Measurements from ENCODE around the gene LEUTX.
"Not testable (repeated sequence)": the region's sequence is repeated elsewhere in the genome, so short reads cannot be mapped to it uniquely, and the experiment has no call there.

Gene LEUTX

GRCh38 chr19:39768786-39769185 is 9.9 kb upstream of the LEUTX start:
- no peak for DNase-seq (ENCODE audit: low read depth in 2 of 2, low spot score in 1 of 2)

- DNase-seq (ENCODE audit: low read depth in 2 of 2, low spot score in 1 of 2): no peak
Measured at GRCh38 chr19:39780894-39781293, 2.2 kb downstream of the LEUTX start.

- DNase-seq (ENCODE audit: low read depth in 2 of 2, low spot score in 1 of 2): no peak
Measured at GRCh38 chr19:39788244-39788643, 9.6 kb downstream of the LEUTX start.

- DNase-seq (ENCODE audit: low read depth in 2 of 2, low spot score in 1 of 2): peak; percentile 36 to 57
Measured at GRCh38 chr19:39792999-39793546, 14.4 kb downstream of the LEUTX start.

- DNase-seq (ENCODE audit: low read depth in 2 of 2, low spot score in 1 of 2): no peak
Measured at GRCh38 chr19:39795001-39795400, 16.3 kb downstream of the LEUTX start.

GRCh38 chr19:39796000-39796498 is 17.4 kb downstream of the LEUTX start:
- DNase-seq (ENCODE audit: low read depth in 2 of 2, low spot score in 1 of 2): no peak

- no peak for DNase-seq (ENCODE audit: low read depth in 2 of 2, low spot score in 1 of 2)
Measured at GRCh38 chr19:39797083-39797482, 18.4 kb downstream of the LEUTX start.

- no peak for DNase-seq (ENCODE audit: low read depth in 2 of 2, low spot score in 1 of 2)
Measured at GRCh38 chr19:39802958-39803357, 24.3 kb downstream of the LEUTX start.

GRCh38 chr19:39805104-39805503 is 26.4 kb downstream of the LEUTX start:
- no peak for DNase-seq (ENCODE audit: low read depth in 2 of 2, low spot score in 1 of 2)

- no peak for DNase-seq (ENCODE audit: low read depth in 2 of 2, low spot score in 1 of 2)
Measured at GRCh38 chr19:39807846-39808364, 29.3 kb downstream of the LEUTX start.

GRCh38 chr19:39808688-39809087 is 30.0 kb downstream of the LEUTX start:
- not testable (repeated sequence) for DNase-seq (ENCODE audit: low read depth in 2 of 2, low spot score in 1 of 2)

- no peak for DNase-seq (ENCODE audit: low read depth in 2 of 2, low spot score in 1 of 2)
Measured at GRCh38 chr19:39809368-39809767, 30.7 kb downstream of the LEUTX start.

GRCh38 chr19:39810424-39810823 is 31.8 kb downstream of the LEUTX start:
- no peak for DNase-seq (ENCODE audit: low read depth in 2 of 2, low spot score in 1 of 2)

- no peak for DNase-seq (ENCODE audit: low read depth in 2 of 2, low spot score in 1 of 2)
Measured at GRCh38 chr19:39811064-39811463, 32.4 kb downstream of the LEUTX start.

GRCh38 chr19:39813264-39813993 is 34.8 kb downstream of the LEUTX start:
- DNase-seq (ENCODE audit: low read depth in 2 of 2, low spot score in 1 of 2): no peak

GRCh38 chr19:39814111-39814510 is 35.5 kb downstream of the LEUTX start:
- DNase-seq (ENCODE audit: low read depth in 2 of 2, low spot score in 1 of 2): not testable (repeated sequence)

GRCh38 chr19:39814595-39814994 is 35.9 kb downstream of the LEUTX start:
- no peak for DNase-seq (ENCODE audit: low read depth in 2 of 2, low spot score in 1 of 2)

GRCh38 chr19:39816287-39817048 is 37.8 kb downstream of the LEUTX start:
- no peak for DNase-seq (ENCODE audit: low read depth in 2 of 2, low spot score in 1 of 2)

GRCh38 chr19:39817888-39818561 is 39.4 kb downstream of the LEUTX start:
- DNase-seq (ENCODE audit: low read depth in 2 of 2, low spot score in 1 of 2): no peak

GRCh38 chr19:39818626-39819097 is 40.0 kb downstream of the LEUTX start:
- DNase-seq (ENCODE audit: low read depth in 2 of 2, low spot score in 1 of 2): no peak

- no peak for DNase-seq (ENCODE audit: low read depth in 2 of 2, low spot score in 1 of 2)
Measured at GRCh38 chr19:39819786-39820185, 41.1 kb downstream of the LEUTX start.
